K562 (cell line): ENCODE results near the gene PGAP2. TPM values are rescaled to one million over a fixed set of nuclear protein-coding genes. Genes with fewer than 3 reads are reported as not detected.
A peak's percentile ranks its signal among the peaks of the same experiment; 100 is the strongest.

Source experiments
- BRD4 ChIP-seq: fragments of 200-600 bp; sonication (generic); IDR thresholded peaks from 2 replicates; pipeline ENCODE4 v1.6.1; 2017; ENCODE audit warnings: inconsistent platforms
- CBX3 ChIP-seq, 2 experiments: IDR thresholded peaks; 1 replicate in 1 of 2; 2 replicates in 1 of 2; pipeline ENCODE4 v1.6.1; 2012; ENCODE audit warnings: inconsistent platforms in 2 of 2, low read length in 2 of 2, borderline replicate concordance in 1 of 2, control low read depth in 1 of 2
- FIP1L1 ChIP-seq: fragments of 200-400 bp; formaldehyde crosslinking; IDR thresholded peaks from 2 replicates; pipeline ENCODE4 v1.6.1; 2018; ENCODE audit warnings: mild to moderate bottlenecking, low read depth, low read length; ENCODE audit not compliant: poor library complexity, severe bottlenecking
- FOS ChIP-seq: IDR thresholded peaks from 3 replicates; pipeline ENCODE4 v1.6.1; 2011; ENCODE audit not compliant: insufficient read length; ENCODE audit errors: extremely low read depth
- HMG20A ChIP-seq: fragments of 450-650 bp; formaldehyde crosslinking; conservative IDR thresholded peaks from 2 replicates; pipeline ENCODE4 v1.4.0; 2020; ENCODE audit warnings: mild to moderate bottlenecking, mixed read lengths
- HNRNPL ChIP-seq: fragments of 200-400 bp; formaldehyde crosslinking; IDR thresholded peaks from 2 replicates; pipeline ENCODE4 v1.6.1; 2017; ENCODE audit warnings: low read depth, mild to moderate bottlenecking, low read length
- KAT2B ChIP-seq: IDR thresholded peaks from one replicate; pipeline ENCODE4 v1.6.1; 2012; ENCODE audit warnings: low read depth, mild to moderate bottlenecking, control low read depth, inconsistent platforms, low read length, moderate library complexity
- LARP7 ChIP-seq: fragments of 450-650 bp; IDR thresholded peaks from 2 replicates; pipeline ENCODE4 v1.6.1; 2016
- MECOM ChIP-seq: fragments of 250-450 bp; sonication (Bioruptor Pico); IDR thresholded peaks from 2 replicates; pipeline ENCODE4 v1.8.0; 2022; ENCODE audit warnings: inconsistent platforms
- MLX ChIP-seq, 2 experiments: fragments of 450-650 bp in 1 of 2; sonication (generic) in 1 of 2; formaldehyde crosslinking; conservative IDR thresholded peaks; 2 replicates each; pipeline versions ENCODE4 v1.4.0 to v1.8.1; 2020 to 2022; ENCODE audit warnings: mild to moderate bottlenecking in 1 of 2, missing genetic modification reagents in 1 of 2
- POU5F1 ChIP-seq: fragments of 150-350 bp; IDR thresholded peaks from 2 replicates; pipeline ENCODE4 v1.6.1; 2014; ENCODE audit warnings: borderline replicate concordance, low read length, low read depth, mild to moderate bottlenecking; ENCODE audit not compliant: partially characterized antibody
- SAFB ChIP-seq: fragments of 200-400 bp; formaldehyde crosslinking; IDR thresholded peaks from 2 replicates; pipeline ENCODE4 v1.6.1; 2017; ENCODE audit warnings: low read depth, low read length, borderline replicate concordance
- SMC3 ChIP-seq: conservative IDR thresholded peaks from 2 replicates; pipeline ENCODE4 v1.6.1; 2011; ENCODE audit warnings: low read depth, low read length, improper control_type of control experiment; ENCODE audit not compliant: insufficient read depth
- SNAPC5 ChIP-seq: fragments of 250-450 bp; sonication (Bioruptor Pico); IDR thresholded peaks from 2 replicates; pipeline ENCODE4 v1.8.0; 2021; ENCODE audit warnings: moderate library complexity, mild to moderate bottlenecking, inconsistent platforms
- TFAP4 ChIP-seq: sonication (generic); formaldehyde crosslinking; IDR thresholded peaks from 2 replicates; pipeline ENCODE4 v1.8.0; 2022; ENCODE audit warnings: missing genetic modification reagents, mild to moderate bottlenecking, moderate library complexity, borderline replicate concordance
- TRIM24 ChIP-seq, 2 experiments: fragments of 450-650 bp; IDR thresholded peaks; 2 replicates each; pipeline ENCODE4 v1.6.1; 2016
- XRCC5 ChIP-seq: fragments of 200-400 bp; formaldehyde crosslinking; IDR thresholded peaks from 2 replicates; pipeline ENCODE4 v1.6.1; 2017; ENCODE audit warnings: low read depth, mild to moderate bottlenecking, low read length
- ZC3H8 ChIP-seq: fragments of 450-650 bp; IDR thresholded peaks from 2 replicates; pipeline ENCODE4 v1.6.1; 2017
- ZNF140 ChIP-seq: fragments of 250-450 bp; sonication (Bioruptor Pico); IDR thresholded peaks from 2 replicates; pipeline ENCODE4 v1.8.0; 2021; ENCODE audit warnings: moderate library complexity, mild to moderate bottlenecking, inconsistent platforms
- ZNF165 ChIP-seq: fragments of 250-450 bp; sonication (Bioruptor Pico); IDR thresholded peaks from 2 replicates; pipeline ENCODE4 v1.4.0; 2020; ENCODE audit warnings: borderline replicate concordance
- ZNF217 ChIP-seq: sonication (generic); formaldehyde crosslinking; IDR thresholded peaks from 2 replicates; pipeline ENCODE4 v1.8.0; 2022; ENCODE audit warnings: mild to moderate bottlenecking, missing genetic modification reagents
- ZNF696 ChIP-seq: fragments of 250-450 bp; sonication (Bioruptor Pico); conservative IDR thresholded peaks from 2 replicates; pipeline ENCODE4 v1.4.0; 2020; ENCODE audit warnings: mild to moderate bottlenecking, moderate library complexity
- ZNF740 ChIP-seq, 3 experiments: fragments of 200-800 bp in 1 of 3; sonication (Bioruptor generic) in 1 of 3; sonication (generic) in 1 of 3; formaldehyde crosslinking in 1 of 3; IDR thresholded peaks; 2 replicates each; pipeline versions ENCODE4 v1.6.1 to v1.8.0; 2016 to 2022; ENCODE audit warnings: mild to moderate bottlenecking in 2 of 3, missing compliant biosample characterization in 2 of 3, missing genetic modification characterization in 2 of 3, missing genetic modification reagents in 1 of 3
- polyA plus RNA-seq, 8 experiments: library from polyadenylated mRNA; depleted of rRNA in 4 of 8; stranded (reverse) in 5 of 8; unstranded in 3 of 8; fragments of >200 nt; fragmentation: Nextera tagmentation in 2 of 8; fragmentation: Illumina TruSeq in 1 of 8; extraction: Ambion mirVana in 2 of 8; extraction: Trizol in 1 of 8; gene quantifications; 2 replicates each; pipeline versions ENCODE4 v1.2.1 to v1.2.3, GENCODE V29; 2011 to 2014; ENCODE audit warnings: inconsistent platforms in 1 of 8, missing spikeins in 1 of 8
- total RNA-seq, 7 experiments: library from RNA; depleted of rRNA in 6 of 7; stranded (reverse); fragments of >200 nt in 6 of 7; fragmentation: Illumina TruSeq in 2 of 7; extraction: Trizol in 2 of 7; gene quantifications; 2 replicates each; pipeline versions ENCODE4 v1.2.1 to v1.2.3, GENCODE V29; 2011 to 2021; ENCODE audit warnings: low replicate concordance in 1 of 7
- TF ChIP-seq, protein P1 (sequence below): fragments of 250-450 bp; sonication (Bioruptor Pico); IDR thresholded peaks from 2 replicates; pipeline ENCODE4 v1.5.0; 2021

PGAP2 gene
- total and polyA plus RNA-seq, 9 of the 15 experiments (the other 6 are each of a cell fraction or from before 2014, with no cell fraction given): 17.9 to 47.2 (median 33.7) TPM

GRCh38 chr11:3797329-3798090 is 10.8 kb upstream of the PGAP2 start, which contains the start of gene NUP98 (continued):
- TF ChIP-seq POU5F1: no peak
- TF ChIP-seq ZNF140 (CRISPR knock-in tag): no peak
- TF ChIP-seq, protein P1, sequence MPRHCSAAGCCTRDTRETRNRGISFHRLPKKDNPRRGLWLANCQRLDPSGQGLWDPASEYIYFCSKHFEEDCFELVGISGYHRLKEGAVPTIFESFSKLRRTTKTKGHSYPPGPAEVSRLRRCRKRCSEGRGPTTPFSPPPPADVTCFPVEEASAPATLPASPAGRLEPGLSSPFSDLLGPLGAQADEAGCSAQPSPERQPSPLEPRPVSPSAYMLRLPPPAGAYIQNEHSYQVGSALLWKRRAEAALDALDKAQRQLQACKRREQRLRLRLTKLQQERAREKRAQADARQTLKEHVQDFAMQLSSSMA (CRISPR knock-in tag): no peak
- no peak for TF ChIP-seq ZNF165
- 0 out of 2 replicates have a peak, but pooled peaks have one; percentile 19 for TF ChIP-seq ZNF740 (CRISPR knock-in tag; IDR thresholded peaks at IDR 0.05)
- TF ChIP-seq ZNF740 (tag; IDR thresholded peaks at IDR 0.05): no peak
- no peak for TF ChIP-seq ZNF217 (CRISPR knock-in tag)
- TF ChIP-seq XRCC5: 0 out of 2 replicates have a peak, but pooled peaks have one; percentile 39
- no peak; a peak in 1 of 3 replicates for TF ChIP-seq CBX3 (IDR thresholded peaks at IDR 0.05; ENCODE audit: borderline replicate concordance in 1 of 2, low read length in 2 of 2)
- no peak for TF ChIP-seq BRD4
- no peak for TF ChIP-seq ZC3H8
- no peak for TF ChIP-seq MECOM
- TF ChIP-seq HNRNPL: peak; percentile 81; the same call in 1 of the 2 replicates
- TF ChIP-seq FOS: peak; percentile 89
- TF ChIP-seq TFAP4: peak; percentile 75; the same call in 1 of the 2 replicates
- TF ChIP-seq ZNF696 (CRISPR knock-in tag): no peak
- no peak for TF ChIP-seq SAFB
- no peak for TF ChIP-seq HMG20A (CRISPR knock-in tag)
- no peak for TF ChIP-seq SMC3
- TF ChIP-seq LARP7: no peak
- no peak for TF ChIP-seq SNAPC5
- TF ChIP-seq TRIM24 (IDR thresholded peaks at IDR 0.05): 0 out of 4 replicates have a peak, but pooled peaks of 1 of the 2 experiments have one; percentile 32
- peak; percentile 24 for TF ChIP-seq FIP1L1
- no peak for TF ChIP-seq KAT2B
- no peak for TF ChIP-seq MLX (CRISPR knock-in tag; conservative IDR thresholded peaks at IDR 0.05)
